Stimulated activated CD4-positive, alpha-beta T cell treated with anti-CD3 and anti-CD28 coated beads, Interleukin-4, amount 100 ng/mL, for 4 hours (primary cell): Measurements from ENCODE around the gene QSOX2.
"Not testable (repeated sequence)": the region's sequence is repeated elsewhere in the genome, so short reads cannot be mapped to it uniquely, and the experiment has no call there.

Experiments used
- DNase-seq, 2 experiments: peaks; one replicate each; pipeline ENCODE4 v3.0.0-alpha.2; 2020

Gene QSOX2

GRCh38 chr9:136282272-136282861 lies 36.8 kb upstream of the QSOX2 start:
- no peak for DNase-seq

- DNase-seq, result no peak
These were observed 36.0 kb upstream of the QSOX2 start for GRCh38 chr9:136281421-136282271.

GRCh38 chr9:136280535-136281315 lies 35.1 kb upstream of the QSOX2 start:
- DNase-seq, result no peak

- no peak for DNase-seq
These were observed 33.9 kb upstream of the QSOX2 start for GRCh38 chr9:136279471-136279870.

GRCh38 chr9:136278894-136279293 lies 33.3 kb upstream of the QSOX2 start:
- no peak for DNase-seq

- no peak for DNase-seq
These were observed 32.6 kb upstream of the QSOX2 start for GRCh38 chr9:136278221-136278620.

GRCh38 chr9:136277746-136278145 lies 32.1 kb upstream of the QSOX2 start:
- DNase-seq, result no peak

- no peak for DNase-seq
These were observed 31.1 kb upstream of the QSOX2 start for GRCh38 chr9:136276716-136277115.

GRCh38 chr9:136275655-136276429 lies 30.2 kb upstream of the QSOX2 start:
- DNase-seq, result no peak

GRCh38 chr9:136274786-136275654 lies 29.4 kb upstream of the QSOX2 start:
- DNase-seq, result no peak

- no peak for DNase-seq
These were observed 28.5 kb upstream of the QSOX2 start for GRCh38 chr9:136273921-136274785.

- no peak for DNase-seq
These were observed 27.7 kb upstream of the QSOX2 start for GRCh38 chr9:136273244-136273865.

- DNase-seq, result no peak
These were observed 24.6 kb upstream of the QSOX2 start for GRCh38 chr9:136270173-136270705.

- DNase-seq, result no peak
These were observed 23.1 kb upstream of the QSOX2 start for GRCh38 chr9:136268735-136269134.

GRCh38 chr9:136268318-136268717 lies 22.7 kb upstream of the QSOX2 start:
- no peak for DNase-seq

GRCh38 chr9:136267261-136268111 lies 21.9 kb upstream of the QSOX2 start:
- DNase-seq, result peak; percentile 80 to 86

- DNase-seq, result not testable (repeated sequence)
These were observed 21.0 kb upstream of the QSOX2 start for GRCh38 chr9:136266641-136267040.

GRCh38 chr9:136265561-136266355 lies 20.1 kb upstream of the QSOX2 start:
- DNase-seq, result no peak
